ENCODE measurements around the gene MAP2K1.
"Not testable (repeated sequence)": the region's sequence is repeated elsewhere in the genome, so short reads cannot be mapped to it uniquely, and the experiment has no call there.

MAP2K1 gene

GRCh38 chr15:66424963-66425612 is 38.4 kb downstream of the MAP2K1 start:
- DNase-seq (ENCODE audit: low spot score) = no peak

- no peak for DNase-seq (ENCODE audit: low spot score)
Measured at GRCh38 chr15:66425837-66426236, 39.1 kb downstream of the MAP2K1 start.

DNA sequence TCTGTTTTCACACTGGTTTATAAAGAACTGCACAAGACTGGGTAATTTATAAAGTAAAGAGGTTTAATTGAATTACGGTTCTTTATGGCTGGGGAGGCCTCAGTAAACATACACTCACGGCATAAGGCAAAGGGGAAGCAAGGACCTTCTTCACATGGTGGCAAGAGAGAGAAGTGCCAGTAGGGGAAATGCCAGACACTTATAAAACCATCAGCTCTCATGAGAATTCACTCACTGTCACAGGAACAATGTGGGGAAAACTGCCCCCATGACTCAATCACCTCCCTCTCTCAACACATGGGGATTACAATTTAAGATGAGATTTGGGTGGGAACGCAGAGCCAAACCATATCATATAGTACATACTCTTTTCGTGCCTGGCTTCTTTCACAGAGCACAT is 42.4 kb downstream of the MAP2K1 start:
- peak; percentile 25 for DNase-seq (ENCODE audit: low spot score)

GRCh38 chr15:66429546-66429945 is 42.8 kb downstream of the MAP2K1 start:
- DNase-seq (ENCODE audit: low spot score) = no peak

- no peak for DNase-seq (ENCODE audit: low spot score)
Measured at GRCh38 chr15:66430627-66431255, 44.0 kb downstream of the MAP2K1 start.

- DNase-seq (ENCODE audit: low spot score) = peak; percentile 82
Measured at GRCh38 chr15:66433726-66434125, 47.0 kb downstream of the MAP2K1 start.

- DNase-seq (ENCODE audit: low spot score) = no peak
Measured at GRCh38 chr15:66440501-66440900, 53.8 kb downstream of the MAP2K1 start.

DNA sequence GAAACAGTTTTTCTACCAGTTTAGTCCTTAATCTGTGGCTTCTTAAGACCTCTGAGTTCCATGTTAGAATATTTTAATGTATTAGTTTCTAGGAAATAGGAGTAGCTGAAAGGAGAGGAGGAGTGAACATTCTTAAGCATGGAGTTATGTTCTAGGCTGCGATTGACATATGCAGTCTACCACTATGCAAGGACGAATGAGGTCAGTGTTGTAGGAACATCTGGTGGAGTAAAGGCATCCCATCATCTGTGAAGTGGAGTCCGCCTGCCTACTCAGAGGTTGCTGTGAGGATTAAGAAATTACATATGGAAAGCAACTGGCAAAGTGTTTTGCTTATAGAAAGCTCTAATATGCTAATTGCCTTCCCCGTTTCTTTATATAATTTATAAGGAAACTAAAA is 65.7 kb downstream of the MAP2K1 start:
- no peak for DNase-seq (ENCODE audit: low spot score)

GRCh38 chr15:66452971-66453580 is 66.4 kb downstream of the MAP2K1 start:
- DNase-seq (ENCODE audit: low spot score) = peak; percentile 48

DNA sequence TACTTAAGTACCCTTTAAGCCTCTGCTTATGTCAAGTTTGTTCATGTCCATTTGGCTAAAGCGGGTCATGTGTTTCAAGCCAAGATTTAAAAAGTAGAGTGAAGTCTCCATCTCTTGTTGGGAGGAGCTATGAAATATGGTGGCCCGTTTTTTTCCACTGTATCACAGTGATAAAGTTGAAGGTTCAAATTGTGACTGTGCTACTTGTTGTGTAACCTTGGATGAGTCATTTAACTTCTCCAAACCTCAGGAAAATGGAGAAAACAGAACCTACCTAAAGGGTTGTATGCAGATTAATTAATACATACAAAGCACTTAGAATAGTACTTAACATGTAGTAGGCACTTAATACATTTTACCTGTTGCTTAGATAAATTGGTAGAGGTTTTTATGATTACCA is 67.4 kb downstream of the MAP2K1 start:
- no peak for DNase-seq (ENCODE audit: low spot score)

- no peak for DNase-seq (ENCODE audit: low spot score)
Measured at GRCh38 chr15:66456211-66456610, 69.5 kb downstream of the MAP2K1 start.

GRCh38 chr15:66459818-66460615 is 73.3 kb downstream of the MAP2K1 start:
- DNase-seq (ENCODE audit: low spot score) = no peak

DNA sequence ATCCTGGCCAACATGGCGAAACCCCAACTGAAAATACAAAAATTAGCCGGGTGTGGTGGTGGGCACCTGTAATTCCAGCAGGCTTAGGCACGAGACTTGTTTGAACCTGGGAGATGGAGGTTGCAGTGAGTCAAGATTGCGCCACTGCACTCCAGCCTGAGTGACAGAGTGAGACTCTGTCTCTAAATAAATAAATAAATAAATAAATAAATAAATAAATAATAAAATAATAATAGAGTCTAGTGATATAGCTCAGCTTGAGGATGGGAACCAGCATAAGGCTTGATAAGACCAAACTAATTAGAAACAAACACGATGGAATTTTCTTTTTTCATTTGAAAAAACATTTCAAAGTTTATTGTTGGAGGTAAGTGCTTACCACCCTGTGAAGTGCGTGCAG is 74.6 kb downstream of the MAP2K1 start:
- DNase-seq (ENCODE audit: low spot score) = not testable (repeated sequence)

DNA sequence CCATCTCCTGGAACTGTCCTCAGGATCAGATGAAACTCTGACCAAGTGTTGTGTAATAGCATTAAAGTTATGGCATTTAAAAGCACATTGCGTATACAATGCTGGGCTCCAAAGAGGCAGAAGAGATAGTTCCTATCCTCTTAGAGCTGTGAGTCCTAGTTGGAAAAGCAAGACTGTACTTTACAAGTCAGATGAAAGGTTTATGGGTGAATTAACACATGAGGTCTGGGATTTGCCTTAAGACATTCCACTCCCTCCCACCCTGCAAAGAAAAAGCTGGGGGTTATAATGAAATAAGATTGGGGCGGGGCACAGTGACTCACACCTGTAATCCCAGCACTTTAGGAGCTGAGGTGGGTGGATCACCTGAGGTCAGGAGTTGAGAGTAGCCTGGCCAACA is 75.2 kb downstream of the MAP2K1 start:
- no peak for DNase-seq (ENCODE audit: low spot score)

- no peak for DNase-seq (ENCODE audit: low spot score)
Measured at GRCh38 chr15:66462627-66463026, 75.9 kb downstream of the MAP2K1 start.

DNA sequence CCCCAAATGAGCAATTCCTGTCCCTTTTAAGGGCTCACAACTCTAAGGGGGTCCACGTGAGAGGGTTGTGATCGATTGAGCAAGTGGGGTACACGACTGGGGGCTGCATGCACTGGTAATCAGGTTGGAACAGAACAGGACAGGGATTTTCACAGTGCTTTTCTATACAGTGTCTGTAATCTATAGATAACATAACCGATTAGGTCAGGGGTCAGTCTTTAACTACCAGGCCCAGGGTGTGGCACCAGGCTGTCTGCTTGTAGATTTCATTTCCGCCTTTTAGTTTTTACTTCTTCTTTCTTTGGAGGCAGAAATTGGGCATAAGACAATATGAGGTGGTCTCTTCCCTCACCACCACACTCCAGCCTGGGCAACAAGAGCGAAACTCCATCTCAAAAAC is 78.6 kb downstream of the MAP2K1 start:
- DNase-seq (ENCODE audit: low spot score) = not testable (repeated sequence)

- DNase-seq (ENCODE audit: low spot score) = not testable (repeated sequence)
Measured at GRCh38 chr15:66467162-66468040, 80.7 kb downstream of the MAP2K1 start.

DNA sequence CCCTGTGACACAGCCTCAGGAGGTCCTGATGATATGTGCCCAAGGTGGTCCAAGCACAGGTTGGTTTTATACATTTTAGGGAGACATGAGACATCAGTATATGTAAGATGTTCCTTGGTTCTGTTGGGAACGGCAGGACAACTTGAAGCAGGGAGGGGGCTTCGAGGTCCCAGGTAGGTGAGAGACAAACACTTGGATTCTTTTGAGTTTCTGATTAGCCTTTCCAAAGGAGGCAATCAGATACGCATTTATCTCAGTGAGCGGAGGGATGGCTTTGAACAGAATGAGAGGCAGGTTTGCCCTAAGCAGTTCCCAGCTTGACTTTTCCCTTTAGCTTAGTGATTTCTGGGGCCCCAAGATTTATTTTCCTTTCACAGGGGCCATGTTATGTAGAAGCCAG is 84.1 kb downstream of the MAP2K1 start:
- not testable (repeated sequence) for DNase-seq (ENCODE audit: low spot score)

- DNase-seq (ENCODE audit: low spot score) = no peak
Measured at GRCh38 chr15:66472176-66472999, 85.7 kb downstream of the MAP2K1 start.

DNA sequence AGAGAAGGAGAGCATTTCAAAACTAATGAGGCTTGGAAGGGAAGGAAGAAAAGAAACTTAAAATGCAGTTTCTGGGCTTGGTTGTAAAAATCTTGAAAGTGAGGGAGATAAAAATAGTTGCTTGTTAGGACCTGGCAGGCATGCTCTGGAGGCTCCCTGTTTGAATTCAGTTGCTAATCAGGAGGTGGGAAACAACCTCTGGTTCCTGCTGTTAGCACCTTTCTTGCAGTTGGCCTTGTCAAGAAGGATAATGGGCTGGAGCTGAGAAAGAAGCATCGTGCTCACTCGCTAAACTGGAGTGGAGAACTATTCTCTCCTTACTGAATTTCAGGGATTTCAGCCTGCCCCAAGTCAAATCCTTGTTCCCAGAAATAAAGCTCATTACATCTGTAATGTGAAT is 87.4 kb downstream of the MAP2K1 start:
- no peak for DNase-seq (ENCODE audit: low spot score)

DNA sequence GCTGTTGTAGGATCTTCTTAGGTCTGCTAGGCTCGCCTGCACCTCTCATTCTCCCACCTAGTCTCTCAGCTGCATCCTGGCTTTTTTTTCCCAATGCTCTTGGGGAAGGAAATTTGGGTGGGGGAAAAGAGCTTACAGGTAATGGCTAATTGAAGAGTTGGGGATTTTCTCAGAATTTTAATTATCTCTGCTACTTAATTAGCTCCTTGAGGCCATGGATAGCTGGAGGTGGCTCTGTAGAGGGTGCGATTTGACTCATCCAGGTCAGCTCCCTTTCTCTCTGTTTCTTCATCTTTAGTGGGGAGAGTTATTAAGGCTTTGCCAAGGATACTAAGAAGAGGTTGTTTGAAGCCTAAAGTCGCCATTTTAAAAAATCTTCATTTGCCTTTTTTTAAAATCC is 88.3 kb downstream of the MAP2K1 start:
- DNase-seq (ENCODE audit: low spot score) = no peak
